Measurements from ENCODE around the gene NTS. TPM values are rescaled to one million over a fixed set of nuclear protein-coding genes. Genes with fewer than 3 reads are reported as not detected.
A peak's percentile ranks its signal among the peaks of the same experiment; 100 is the strongest.

NTS gene, protein sequence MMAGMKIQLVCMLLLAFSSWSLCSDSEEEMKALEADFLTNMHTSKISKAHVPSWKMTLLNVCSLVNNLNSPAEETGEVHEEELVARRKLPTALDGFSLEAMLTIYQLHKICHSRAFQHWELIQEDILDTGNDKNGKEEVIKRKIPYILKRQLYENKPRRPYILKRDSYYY
- polyA plus RNA-seq, result 126 TPM
- long read RNA-seq, donor 1, transcript NTS-202 (2 exons, 1,118 nt), result minor isoform, 6 of 203 reads
- long read RNA-seq, donor 1, transcript NTS-201 (4 exons, 1,237 nt), result major isoform, 171 of 203 reads
- long read RNA-seq, donor 1, partial matches to known transcripts, result 26 of 203 reads
- long read RNA-seq, donor 1, other reads (novel, unspliced or antisense), result 0 of 203 reads
- long read RNA-seq, donor 2, transcript NTS-202 (2 exons, 1,118 nt), result minor isoform, 6 of 169 reads
- long read RNA-seq, donor 2, transcript NTS-201 (4 exons, 1,237 nt), result major isoform, 152 of 169 reads
- long read RNA-seq, donor 2, partial matches to known transcripts, result 10 of 169 reads
- long read RNA-seq, donor 2, other reads (novel, unspliced or antisense), result 0 of 169 reads
- long read RNA-seq, donor 3, result 0 reads
- long read RNA-seq, donor 4, transcript NTS-201 (4 exons, 1,237 nt), result major isoform, 19 of 19 reads
- long read RNA-seq, donor 4, partial matches to known transcripts, result 0 of 19 reads
- long read RNA-seq, donor 4, other reads (novel, unspliced or antisense), result 0 of 19 reads
- long read RNA-seq, donor 5, transcript NTS-201 (4 exons, 1,237 nt), result major isoform, 27 of 28 reads
- long read RNA-seq, donor 5, partial matches to known transcripts, result 0 of 28 reads
- long read RNA-seq, donor 5, other reads (novel, unspliced or antisense), result 0 of 28 reads
- long read RNA-seq, donor 6, transcript NTS-202 (2 exons, 1,118 nt), result minor isoform, 7 of 61 reads
- long read RNA-seq, donor 6, transcript NTS-201 (4 exons, 1,237 nt), result major isoform, 42 of 61 reads
- long read RNA-seq, donor 6, partial matches to known transcripts, result 12 of 61 reads
- long read RNA-seq, donor 6, other reads (novel, unspliced or antisense), result 0 of 61 reads
- long read RNA-seq, donor 7, transcript NTS-201 (4 exons, 1,237 nt), result major isoform, 35 of 53 reads
- long read RNA-seq, donor 7, partial matches to known transcripts, result 14 of 53 reads
- long read RNA-seq, donor 7, other reads (novel, unspliced or antisense), result 0 of 53 reads
- long read RNA-seq, donor 8, transcript NTS-201 (4 exons, 1,237 nt), result major isoform, 342 of 371 reads
- long read RNA-seq, donor 8, transcript NTS-202 (2 exons, 1,118 nt), result minor isoform, 11 of 371 reads
- long read RNA-seq, donor 8, partial matches to known transcripts, result 18 of 371 reads
- long read RNA-seq, donor 8, other reads (novel, unspliced or antisense), result 0 of 371 reads
- long read RNA-seq, donor 9, transcript NTS-202 (2 exons, 1,118 nt), result minor isoform, 13 of 352 reads
- long read RNA-seq, donor 9, transcript NTS-201 (4 exons, 1,237 nt), result major isoform, 319 of 352 reads
- long read RNA-seq, donor 9, partial matches to known transcripts, result 15 of 352 reads
- long read RNA-seq, donor 9, other reads (novel, unspliced or antisense), result 5 of 352 reads
- long read RNA-seq, donor 10, transcript NTS-201 (4 exons, 1,237 nt), result major isoform, 23 of 34 reads
- long read RNA-seq, donor 10, transcript NTS-202 (2 exons, 1,118 nt), result minor isoform, 6 of 34 reads
- long read RNA-seq, donor 10, partial matches to known transcripts, result 5 of 34 reads
- long read RNA-seq, donor 10, other reads (novel, unspliced or antisense), result 0 of 34 reads
- long read RNA-seq, donor 11, transcript NTS-201 (4 exons, 1,237 nt), result major isoform, 300 of 344 reads
- long read RNA-seq, donor 11, transcript NTS-202 (2 exons, 1,118 nt), result minor isoform, 26 of 344 reads
- long read RNA-seq, donor 11, partial matches to known transcripts, result 18 of 344 reads
- long read RNA-seq, donor 11, other reads (novel, unspliced or antisense), result 0 of 344 reads

DNA sequence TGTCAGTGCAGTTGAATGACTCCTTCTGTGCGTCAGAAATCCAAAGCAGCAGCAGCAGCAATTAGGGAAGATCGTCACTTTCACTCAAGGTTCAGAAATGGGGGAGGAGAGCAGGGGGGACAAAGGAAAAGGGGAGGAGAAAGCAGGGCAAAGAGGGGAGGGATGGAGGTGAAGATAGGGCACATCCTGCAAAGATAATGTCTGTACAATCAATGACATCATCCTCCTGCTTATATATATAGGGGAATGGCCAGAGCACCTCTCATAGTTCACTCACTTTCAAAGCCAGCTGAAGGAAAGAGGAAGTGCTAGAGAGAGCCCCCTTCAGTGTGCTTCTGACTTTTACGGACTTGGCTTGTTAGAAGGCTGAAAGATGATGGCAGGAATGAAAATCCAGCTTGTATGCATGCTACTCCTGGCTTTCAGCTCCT, at the start of gene NTS:
Gene NTS (plus strand): TSS at position 265 of the 431 bp plus-strand sequence. CDS start 109 bp downstream, at position 374.
- H3K36me3 ChIP-seq (ENCODE audit: control insufficient read depth, insufficient read depth, low read length), result no peaks in the 10 kb centered on the region
- peak in 1 of 2 donors; percentile 9 for DNase-seq
- no CpG with 5 or more reads among the region's 3 CpGs for WGBS (ENCODE audit: insufficient coverage, low lambda C conversion rate)
- no peak within 1 kb of the TSS for H3K4me3 ChIP-seq (ENCODE audit: low read length)
- no peaks in the 10 kb centered on the region for H3K4me1 ChIP-seq (ENCODE audit: control insufficient read depth, insufficient read depth, low read length)
- no peak within 1 kb of the TSS for H3K27ac ChIP-seq (ENCODE audit: low read length)
- peaks cover 3% of the 10 kb centered on the region for H3K27me3 ChIP-seq (ENCODE audit: control insufficient read depth, insufficient read depth, low read length)
- H3K9me3 ChIP-seq (ENCODE audit: control insufficient read depth, low read depth, low read length), result no peaks in the 10 kb centered on the region

DNA sequence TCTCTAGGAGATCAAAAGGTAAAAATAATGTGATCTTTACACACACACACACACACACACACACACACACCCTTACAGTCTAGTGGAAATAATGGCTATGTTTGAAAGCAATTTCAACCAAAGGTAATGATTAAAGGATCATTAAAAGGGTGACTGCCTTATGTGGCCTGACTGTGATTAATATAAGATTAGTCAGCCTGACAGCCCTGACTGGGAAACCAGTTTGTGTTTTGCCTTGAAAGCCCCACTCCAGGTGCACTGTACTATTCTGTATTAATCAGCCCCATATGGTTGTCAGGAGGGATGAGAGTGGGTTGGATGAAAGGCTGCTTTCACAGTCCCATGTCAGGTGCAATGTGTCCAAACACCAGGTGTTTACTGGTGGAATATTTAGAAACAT, 48.3 kb upstream of the NTS start:
- H3K27me3 ChIP-seq (ENCODE audit: control insufficient read depth, insufficient read depth, low read length), result no peaks in the 10 kb centered on the region
- no peak overlapping the region for H3K27ac ChIP-seq (ENCODE audit: low read length)
- H3K36me3 ChIP-seq (ENCODE audit: control insufficient read depth, insufficient read depth, low read length), result no peaks in the 10 kb centered on the region
- peaks cover 6% of the 10 kb centered on the region for H3K4me1 ChIP-seq (ENCODE audit: control insufficient read depth, insufficient read depth, low read length)
- DNase-seq, result peak; percentile 18 to 64
- H3K9me3 ChIP-seq (ENCODE audit: control insufficient read depth, low read depth, low read length), result no peaks in the 10 kb centered on the region
- H3K4me3 ChIP-seq (ENCODE audit: low read length), result no peak overlapping the region

DNA sequence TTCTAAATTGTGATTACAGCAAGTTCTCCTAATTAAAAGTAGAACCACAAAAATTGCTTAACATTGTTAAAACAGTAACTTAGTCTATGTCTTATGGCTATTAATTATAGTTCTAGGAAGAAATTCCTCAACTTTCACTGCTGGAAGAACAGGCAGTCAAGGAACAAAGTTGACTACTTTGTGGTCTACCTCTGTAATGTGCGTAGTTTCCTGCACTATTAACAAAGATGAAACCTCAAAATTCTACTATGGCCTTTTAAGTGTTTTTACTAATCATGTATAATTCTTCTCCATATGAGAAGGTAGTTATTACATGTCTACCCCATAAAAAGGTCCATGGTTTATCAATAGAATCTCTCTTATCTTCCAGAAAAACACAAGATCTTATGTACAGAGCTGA, 45.5 kb upstream of the NTS start:
- no peak overlapping the region for H3K4me3 ChIP-seq (ENCODE audit: low read length)
- H3K27me3 ChIP-seq (ENCODE audit: control insufficient read depth, insufficient read depth, low read length), result no peaks in the 10 kb centered on the region
- H3K36me3 ChIP-seq (ENCODE audit: control insufficient read depth, insufficient read depth, low read length), result no peaks in the 10 kb centered on the region
- no peaks in the 10 kb centered on the region for H3K9me3 ChIP-seq (ENCODE audit: control insufficient read depth, low read depth, low read length)
- H3K4me1 ChIP-seq (ENCODE audit: control insufficient read depth, insufficient read depth, low read length), result peaks cover 6% of the 10 kb centered on the region
- 100% methylated on average over 1 of the region's 1 CpG for WGBS (ENCODE audit: insufficient coverage, low lambda C conversion rate)
- no peak for DNase-seq
- H3K27ac ChIP-seq (ENCODE audit: low read length), result no peak overlapping the region

DNA sequence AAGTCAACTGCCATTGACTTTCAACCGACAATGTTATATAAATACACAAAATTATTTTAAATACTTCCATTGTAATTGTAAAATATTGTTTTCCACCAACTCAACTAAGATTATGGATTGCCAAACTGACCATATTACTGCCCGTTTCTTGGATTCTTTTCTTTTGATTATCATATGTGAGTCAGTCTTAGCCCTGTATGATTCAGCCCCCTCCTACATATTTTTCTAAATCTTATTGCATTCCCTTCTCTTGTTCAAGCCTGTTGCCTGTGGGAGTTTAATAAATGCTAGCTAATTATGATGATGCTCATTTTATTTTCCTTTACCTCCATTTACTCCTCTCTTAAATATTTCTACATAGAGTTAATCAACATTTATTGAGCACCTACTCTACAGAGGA, 44.7 kb upstream of the NTS start:
- Histone ChIP-seq H3K27ac (ENCODE audit: low read length) (no peak overlapping the region), H3K36me3 (ENCODE audit: control insufficient read depth, insufficient read depth, low read length) (no peaks in the 10 kb centered on the region), H3K27me3 (ENCODE audit: control insufficient read depth, insufficient read depth, low read length) (no peaks in the 10 kb centered on the region), H3K4me1 (ENCODE audit: control insufficient read depth, insufficient read depth, low read length) (peaks cover 6% of the 10 kb centered on the region), H3K4me3 (ENCODE audit: low read length) (no peak overlapping the region), H3K9me3 (ENCODE audit: control insufficient read depth, low read depth, low read length) (no peaks in the 10 kb centered on the region)
- no peak for DNase-seq
- WGBS (ENCODE audit: insufficient coverage, low lambda C conversion rate), result 70% methylated on average over 1 of the region's 2 CpGs

DNA sequence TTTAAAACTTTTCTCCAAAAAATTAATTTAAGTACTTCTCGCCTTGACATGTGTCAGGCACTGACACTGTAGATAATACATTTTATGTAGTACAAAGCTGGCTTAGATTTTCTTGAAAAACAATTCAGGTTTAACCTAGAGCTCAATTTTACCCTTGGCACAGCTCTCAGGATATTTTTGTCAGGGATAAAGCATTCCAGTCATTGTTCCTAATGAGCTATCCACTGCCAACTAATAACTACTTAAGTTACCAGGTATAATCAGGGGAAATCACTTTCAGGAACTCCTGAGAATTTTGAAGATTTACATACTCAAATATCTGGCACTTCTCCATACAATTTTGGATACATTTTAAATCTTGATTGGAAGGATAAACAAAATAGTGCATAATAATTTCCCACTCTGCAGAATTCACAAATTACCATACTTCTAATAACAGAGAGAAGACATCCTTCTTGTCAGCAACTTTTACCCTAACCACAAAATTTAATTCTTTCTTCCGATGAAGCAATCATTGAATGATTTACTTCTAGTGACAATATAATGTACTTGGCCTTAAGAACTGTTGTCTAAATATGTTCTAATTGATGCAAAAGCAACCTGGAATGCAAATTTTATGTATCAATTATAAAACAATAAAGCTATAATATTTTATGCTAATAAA, 42.6 kb upstream of the NTS start:
- no peaks in the 10 kb centered on the region for H3K27me3 ChIP-seq (ENCODE audit: control insufficient read depth, insufficient read depth, low read length)
- H3K27ac ChIP-seq (ENCODE audit: low read length), result no peak overlapping the region
- peaks cover 2% of the 10 kb centered on the region for H3K4me1 ChIP-seq (ENCODE audit: control insufficient read depth, insufficient read depth, low read length)
- no peak overlapping the region for H3K4me3 ChIP-seq (ENCODE audit: low read length)
- H3K36me3 ChIP-seq (ENCODE audit: control insufficient read depth, insufficient read depth, low read length), result no peaks in the 10 kb centered on the region
- no peaks in the 10 kb centered on the region for H3K9me3 ChIP-seq (ENCODE audit: control insufficient read depth, low read depth, low read length)
- no peak for DNase-seq
- 100% methylated on average over 1 of the region's 2 CpGs for WGBS (ENCODE audit: insufficient coverage, low lambda C conversion rate)

DNA sequence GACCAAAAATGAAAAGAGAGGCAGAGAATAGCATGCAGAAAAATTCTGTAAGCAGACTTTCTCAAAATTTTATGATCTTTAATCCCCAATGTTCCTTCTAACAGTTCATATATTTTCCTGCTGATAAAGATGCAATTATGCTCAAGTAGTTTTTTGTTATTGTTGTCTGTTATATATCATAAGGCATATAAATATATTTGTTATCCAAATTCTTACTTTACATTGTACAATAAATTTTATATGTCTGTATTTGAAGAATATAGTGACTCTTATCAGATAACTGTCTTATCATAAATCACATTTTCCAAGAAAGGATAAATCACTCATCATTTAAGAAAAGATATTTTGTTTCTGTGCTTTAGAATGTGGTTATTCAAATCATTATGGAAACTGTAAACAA, 40.5 kb upstream of the NTS start:
- Histone ChIP-seq H3K27me3 (ENCODE audit: control insufficient read depth, insufficient read depth, low read length) (no peaks in the 10 kb centered on the region), H3K4me1 (ENCODE audit: control insufficient read depth, insufficient read depth, low read length) (peaks cover 9% of the 10 kb centered on the region), H3K36me3 (ENCODE audit: control insufficient read depth, insufficient read depth, low read length) (no peaks in the 10 kb centered on the region), H3K4me3 (ENCODE audit: low read length) (no peak overlapping the region), H3K9me3 (ENCODE audit: control insufficient read depth, low read depth, low read length) (no peaks in the 10 kb centered on the region), H3K27ac (ENCODE audit: low read length) (no peak overlapping the region)
- no peak for DNase-seq

DNA sequence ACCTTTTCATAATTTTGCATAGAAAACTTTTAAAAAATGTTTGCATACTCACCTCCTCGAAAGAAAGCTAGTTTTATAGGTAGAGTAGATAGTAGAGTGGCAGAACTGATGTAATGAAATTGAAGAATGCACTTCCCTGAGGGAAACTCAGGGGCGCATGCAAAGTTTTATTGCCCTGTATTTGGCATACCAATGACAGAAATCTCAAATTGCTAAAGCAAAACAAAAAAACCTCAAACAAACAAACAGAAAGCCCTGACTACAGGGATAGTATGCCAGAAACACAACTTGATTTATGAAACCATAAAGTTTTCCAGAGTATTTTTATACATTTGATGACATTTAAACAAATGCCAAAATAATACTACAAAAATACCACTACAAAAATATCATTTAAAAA, 39.7 kb upstream of the NTS start:
- peaks cover 9% of the 10 kb centered on the region for H3K4me1 ChIP-seq (ENCODE audit: control insufficient read depth, insufficient read depth, low read length)
- H3K36me3 ChIP-seq (ENCODE audit: control insufficient read depth, insufficient read depth, low read length), result no peaks in the 10 kb centered on the region
- no peak overlapping the region for H3K27ac ChIP-seq (ENCODE audit: low read length)
- H3K4me3 ChIP-seq (ENCODE audit: low read length), result no peak overlapping the region
- no peaks in the 10 kb centered on the region for H3K9me3 ChIP-seq (ENCODE audit: control insufficient read depth, low read depth, low read length)
- WGBS (ENCODE audit: insufficient coverage, low lambda C conversion rate), result 0% methylated on average over 1 of the region's 2 CpGs
- no peak for DNase-seq
- H3K27me3 ChIP-seq (ENCODE audit: control insufficient read depth, insufficient read depth, low read length), result no peaks in the 10 kb centered on the region

DNA sequence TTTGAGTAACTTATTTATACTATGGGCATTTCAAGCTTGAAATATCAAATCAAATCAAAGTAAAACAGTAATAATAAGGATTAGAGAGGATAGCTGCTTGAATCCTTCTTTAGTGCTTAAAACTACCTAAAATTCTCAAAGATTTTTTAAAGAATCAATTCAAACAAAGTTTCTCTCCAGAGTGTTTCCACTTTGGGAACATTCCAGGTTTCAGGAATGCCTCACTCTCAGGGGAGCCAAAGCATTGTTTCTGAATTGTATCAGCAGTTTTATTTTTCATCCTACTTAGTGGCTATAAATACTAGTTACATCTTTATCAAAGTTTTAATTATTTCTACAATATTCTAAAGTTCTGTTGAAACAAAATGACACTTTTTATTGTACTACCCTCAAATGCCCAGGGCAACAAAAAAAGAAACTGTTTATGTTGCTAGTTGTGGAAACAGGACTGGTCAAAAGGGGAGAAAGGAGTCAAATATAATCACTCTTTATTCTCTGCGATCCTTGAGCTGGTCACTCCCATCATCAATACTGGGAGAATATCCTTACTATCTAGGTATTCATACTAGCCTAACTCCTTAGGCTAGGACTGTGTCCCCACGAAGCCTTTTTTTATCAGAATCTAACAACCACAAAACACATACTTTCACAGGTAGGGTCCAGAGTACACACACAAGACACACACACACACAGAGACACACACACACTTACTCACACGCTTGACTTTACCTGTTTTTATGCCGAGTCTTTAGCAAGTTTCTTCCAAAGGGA, 38.5 kb upstream of the NTS start:
- H3K27ac ChIP-seq (ENCODE audit: low read length), result peak overlapping the region; percentile 78
- H3K4me1 ChIP-seq (ENCODE audit: control insufficient read depth, insufficient read depth, low read length), result peaks cover 9% of the 10 kb centered on the region
- peak in 1 of 2 donors; percentile 69 for DNase-seq
- whole genome bisulfite sequencing (ENCODE audit: insufficient coverage, low lambda C conversion rate), result no CpG with 5 or more reads among the region's 4 CpGs
- H3K36me3 ChIP-seq (ENCODE audit: control insufficient read depth, insufficient read depth, low read length), result no peaks in the 10 kb centered on the region
- no peaks in the 10 kb centered on the region for H3K27me3 ChIP-seq (ENCODE audit: control insufficient read depth, insufficient read depth, low read length)
- peak overlapping the region; percentile 13 for H3K4me3 ChIP-seq (ENCODE audit: low read length)
- no peaks in the 10 kb centered on the region for H3K9me3 ChIP-seq (ENCODE audit: control insufficient read depth, low read depth, low read length)
